ENCODE results near the gene ZSCAN25. TPM values are rescaled to one million over a fixed set of nuclear protein-coding genes. Genes with fewer than 3 reads are reported as not detected.

Gene ZSCAN25
- total and polyA plus RNA-seq, 2 of the 13 experiments (the other 11 are each of a cell fraction or from before 2014, with no cell fraction given), result 12.1 to 16.8 TPM

GRCh38 chr7:99597762-99598501 is 18.8 kb upstream of the ZSCAN25 start, which contains the start of gene TMEM225B:
TMEM225B (plus strand) TSS chr7:99598267; CDS start chr7:99604389, 6,122 bp downstream.
- TF ChIP-seq ZNF501 (CRISPR knock-in tag; IDR thresholded peaks at IDR 0.05) (no peak), ZNF687 (CRISPR knock-in tag; IDR thresholded peaks at IDR 0.05) (0 out of 2 replicates have a peak, but pooled peaks have one; percentile 8)
- WGBS (ENCODE audit: low lambda C conversion rate), result 92% methylated on average over 24 of the region's 34 CpGs
- FAIRE-seq (no peak), DNase-seq (ENCODE audit: low spot score) (no peak), ATAC-seq (no peak; the same call in 2 of the 3 replicates)
- Histone ChIP-seq H3K27me3 (ENCODE audit: control insufficient read depth in 1 of 2, insufficient read depth in 2 of 2, low read length in 2 of 2) (no peaks in the 10 kb centered on the region), H3K79me2 (ENCODE audit: insufficient read depth, low read length) (no peaks in the 10 kb centered on the region), H3K4me3 (replicated peaks in 1 of 3; ENCODE audit: insufficient read depth in 1 of 3, low read depth in 2 of 3, low read length in 3 of 3) (no peak within 1 kb of the TSS), H3K9ac (ENCODE audit: insufficient read depth, low read depth, low read length) (no peak within 1 kb of the TSS), H3K4me2 (ENCODE audit: low read depth, low read length) (no peak within 1 kb of the TSS), H3K27ac (ENCODE audit: extremely low read length, insufficient read depth, low read length) (no peak within 1 kb of the TSS), H3K36me3 (replicated peaks in 1 of 2; ENCODE audit: control insufficient read depth in 1 of 2, insufficient read depth in 2 of 2, low read length in 2 of 2) (no peaks in the 10 kb centered on the region), H4K20me1 (ENCODE audit: insufficient read depth, low read length) (no peaks in the 10 kb centered on the region), H3K9me3 (ENCODE audit: low read length) (no peaks in the 10 kb centered on the region), H3K4me1 (ENCODE audit: insufficient read depth, low read length) (peaks cover 9% of the 10 kb centered on the region), H2AFZ (ENCODE audit: low read length) (no peak within 1 kb of the TSS)
- CTCF ChIA-PET (ENCODE audit: low intra/inter-chr PET ratio, low total read pairs), result no interaction called here
- POLR2A ChIA-PET, result no interaction called here
- no TSS peak for BruUV-seq (replicated peaks)
- in situ Hi-C loops (cut with HindIII; ENCODE audit: extremely low pct_ligation_motif_present, low pct_unique_long_range_greater_than_20kb) (no loop called here), intact Hi-C loops (cut with micrococcal nuclease; ENCODE audit: unreplicated experiment) (no loop called here)

DNA sequence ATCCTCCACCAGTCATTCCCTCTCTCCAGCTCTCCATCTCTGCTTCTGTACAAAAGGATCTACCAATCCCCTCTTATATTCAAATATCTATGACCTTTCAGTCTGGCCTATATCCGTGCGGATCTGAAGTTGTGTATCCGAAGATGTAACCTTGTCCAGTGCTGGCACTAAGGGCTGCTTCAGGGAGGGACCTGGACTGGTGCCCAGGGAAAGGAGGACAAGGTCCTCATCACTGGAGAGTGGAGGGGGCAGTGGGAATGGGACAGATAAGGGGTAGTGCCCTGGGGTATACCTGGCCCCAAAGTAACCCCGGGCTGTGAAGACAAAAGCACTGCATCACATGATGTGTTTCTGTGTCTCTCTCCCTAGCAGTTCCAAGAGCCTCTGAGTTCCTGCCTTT is 16.9 kb upstream of the ZSCAN25 start:
- POLR2A ChIA-PET, result no interaction called here
- DNase-seq (ENCODE audit: low spot score) (no peak), ATAC-seq (no peak; the same call in 2 of the 3 replicates), FAIRE-seq (no peak)
- CTCF ChIA-PET (ENCODE audit: low intra/inter-chr PET ratio, low total read pairs), result no interaction called here
- H3K4me2 ChIP-seq (ENCODE audit: low read depth, low read length), result no peak overlapping the region
- H4K20me1 ChIP-seq (ENCODE audit: insufficient read depth, low read length), result no peaks in the 10 kb centered on the region
- no peak overlapping the region for H3K9ac ChIP-seq (ENCODE audit: insufficient read depth, low read depth, low read length)
- H3K4me3 ChIP-seq (replicated peaks in 1 of 3; ENCODE audit: insufficient read depth in 1 of 3, low read depth in 2 of 3, low read length in 3 of 3), result no peak overlapping the region
- in situ Hi-C loops (cut with HindIII; ENCODE audit: extremely low pct_ligation_motif_present, low pct_unique_long_range_greater_than_20kb), result no loop called here
- no peaks in the 10 kb centered on the region for H3K27me3 ChIP-seq (ENCODE audit: control insufficient read depth in 1 of 2, insufficient read depth in 2 of 2, low read length in 2 of 2)
- H3K27ac ChIP-seq (ENCODE audit: extremely low read length, insufficient read depth, low read length), result no peak overlapping the region
- BruUV-seq (replicated peaks), result no TSS peak
- H3K36me3 ChIP-seq (replicated peaks in 1 of 2; ENCODE audit: control insufficient read depth in 1 of 2, insufficient read depth in 2 of 2, low read length in 2 of 2), result no peaks in the 10 kb centered on the region
- intact Hi-C loops (cut with micrococcal nuclease; ENCODE audit: unreplicated experiment), result no loop called here
- no peaks in the 10 kb centered on the region for H3K79me2 ChIP-seq (ENCODE audit: insufficient read depth, low read length)
- peaks cover 14% of the 10 kb centered on the region for H3K4me1 ChIP-seq (ENCODE audit: insufficient read depth, low read length)
- H3K9me3 ChIP-seq (ENCODE audit: low read length), result no peaks in the 10 kb centered on the region
- 25% methylated on average over 4 of the region's 4 CpGs for WGBS (ENCODE audit: low lambda C conversion rate)
- no peak overlapping the region for H2AFZ ChIP-seq (ENCODE audit: low read length)
- TF ChIP-seq TRAFD1 (CRISPR knock-in tag; IDR thresholded peaks at IDR 0.05; ENCODE audit: borderline replicate concordance), result no peak
- no peak for TF ChIP-seq CBX1 (IDR thresholded peaks at IDR 0.05; ENCODE audit: low read depth)
- TF ChIP-seq RFXAP (CRISPR knock-in tag; IDR thresholded peaks at IDR 0.05; ENCODE audit: borderline replicate concordance), result no peak
- TF ChIP-seq REPIN1 (CRISPR knock-in tag; IDR thresholded peaks at IDR 0.05; ENCODE audit: borderline replicate concordance, low read depth), result no peak
- no peak for TF ChIP-seq SP140L (CRISPR knock-in tag; IDR thresholded peaks at IDR 0.05; ENCODE audit: borderline replicate concordance)
- no peak for TF ChIP-seq ZSCAN25 (CRISPR knock-in tag; IDR thresholded peaks at IDR 0.05)
- no peak for TF ChIP-seq ZSCAN29 (CRISPR knock-in tag; conservative IDR thresholded peaks at IDR 0.05)
- no peak for TF ChIP-seq KLF12 (CRISPR knock-in tag; IDR thresholded peaks at IDR 0.05; ENCODE audit: borderline replicate concordance)
- TF ChIP-seq ZNF776 (CRISPR knock-in tag; IDR thresholded peaks at IDR 0.05), result no peak

Data from HepG2 (cell line).